ENCODE measurements around the gene COL27A1. TPM values are rescaled to one million over a fixed set of nuclear protein-coding genes. Genes with fewer than 3 reads are reported as not detected.

The COL27A1 gene
- total RNA-seq, 1 experiment from 2014 or later = 37.0 TPM

GRCh38 chr9:114228016-114228808 is 72.9 kb downstream of the COL27A1 start:
- no TSS peak for BruUV-seq (replicated peaks)

GRCh38 chr9:114229295-114229694 is 74.0 kb downstream of the COL27A1 start:
- Histone ChIP-seq H3K36me3 (ENCODE audit: insufficient read depth, low read length, poor library complexity, severe bottlenecking) (no peaks in the 10 kb centered on the region), H3K27ac (ENCODE audit: low read depth, low read length, poor library complexity, severe bottlenecking) (no peak overlapping the region), H3K27me3 (replicated peaks; ENCODE audit: insufficient read depth, low read depth, low read length, poor library complexity) (no peaks in the 10 kb centered on the region), H3K9me3 (ENCODE audit: low read depth, low read length, poor library complexity, severe bottlenecking) (no peaks in the 10 kb centered on the region), H3K4me1 (ENCODE audit: insufficient read depth, low read length, poor library complexity, severe bottlenecking) (no peaks in the 10 kb centered on the region), H3K4me3 (ENCODE audit: low read depth, low read length, poor library complexity, severe bottlenecking) (no peak overlapping the region)
- DNase-seq (ENCODE audit: low spot score) = no peak
- BruUV-seq (replicated peaks) = no TSS peak
- intact Hi-C loops (cut with micrococcal nuclease; ENCODE audit: unreplicated experiment) = no loop called here
- POLR2A ChIA-PET (ENCODE audit: low non-redundant PET) = no interaction called here
- TF ChIP-seq CTCF (conservative IDR thresholded peaks at IDR 0.05; ENCODE audit: low read depth, low read length) = no peak
- CTCF ChIA-PET = no interaction called here

More at GRCh38 chr9:114228016-114228808, 72.9 kb downstream of the COL27A1 start:
- no peaks in the 10 kb centered on the region for H3K27me3 ChIP-seq (replicated peaks; ENCODE audit: insufficient read depth, low read depth, low read length, poor library complexity)
- no peak for DNase-seq (ENCODE audit: low spot score)
- no peaks in the 10 kb centered on the region for H3K36me3 ChIP-seq (ENCODE audit: insufficient read depth, low read length, poor library complexity, severe bottlenecking)
- H3K9me3 ChIP-seq (ENCODE audit: low read depth, low read length, poor library complexity, severe bottlenecking) = no peaks in the 10 kb centered on the region
- H3K4me1 ChIP-seq (ENCODE audit: insufficient read depth, low read length, poor library complexity, severe bottlenecking) = no peaks in the 10 kb centered on the region
- CTCF ChIA-PET = no interaction called here
- TF ChIP-seq CTCF (conservative IDR thresholded peaks at IDR 0.05; ENCODE audit: low read depth, low read length) = no peak
- no peak for TF ChIP-seq EZH2 (IDR thresholded peaks at IDR 0.05; ENCODE audit: borderline replicate concordance, low read depth, low read length, poor library complexity, severe bottlenecking)
- H3K4me3 ChIP-seq (ENCODE audit: low read depth, low read length, poor library complexity, severe bottlenecking) = no peak overlapping the region
- intact Hi-C loops (cut with micrococcal nuclease; ENCODE audit: unreplicated experiment) = no loop called here
- POLR2A ChIA-PET (ENCODE audit: low non-redundant PET) = no interaction called here
- H3K27ac ChIP-seq (ENCODE audit: low read depth, low read length, poor library complexity, severe bottlenecking) = no peak overlapping the region

- BruUV-seq (replicated peaks) = no TSS peak
- no peak for DNase-seq (ENCODE audit: low spot score)
Observed at GRCh38 chr9:114230068-114230467, 74.7 kb downstream of the COL27A1 start.

More at GRCh38 chr9:114230068-114230467, 74.7 kb downstream of the COL27A1 start:
- Histone ChIP-seq H3K4me3 (ENCODE audit: low read depth, low read length, poor library complexity, severe bottlenecking) (no peak overlapping the region), H3K4me1 (ENCODE audit: insufficient read depth, low read length, poor library complexity, severe bottlenecking) (no peaks in the 10 kb centered on the region), H3K27ac (ENCODE audit: low read depth, low read length, poor library complexity, severe bottlenecking) (no peak overlapping the region), H3K9me3 (ENCODE audit: low read depth, low read length, poor library complexity, severe bottlenecking) (no peaks in the 10 kb centered on the region), H3K36me3 (ENCODE audit: insufficient read depth, low read length, poor library complexity, severe bottlenecking) (no peaks in the 10 kb centered on the region), H3K27me3 (replicated peaks; ENCODE audit: insufficient read depth, low read depth, low read length, poor library complexity) (no peaks in the 10 kb centered on the region)
- ChIA-PET CTCF (no interaction called here), POLR2A (ENCODE audit: low non-redundant PET) (no interaction called here)
- intact Hi-C loops (cut with micrococcal nuclease; ENCODE audit: unreplicated experiment) = no loop called here
- TF ChIP-seq EZH2 (IDR thresholded peaks at IDR 0.05; ENCODE audit: borderline replicate concordance, low read depth, low read length, poor library complexity, severe bottlenecking) = no peak
- TF ChIP-seq CTCF (conservative IDR thresholded peaks at IDR 0.05; ENCODE audit: low read depth, low read length) = no peak

All from A673 (cell line).